Loucy (cell line): Measurements from ENCODE around the gene CFAP45.

Source experiments
- H2AFZ ChIP-seq: fragments of 200-600 bp; sonication (generic); 2 replicates; pipeline ENCODE4 v1.6.0; 2016; ENCODE audit warnings: antibody characterized with exemption, mild to moderate bottlenecking, low read length, moderate library complexity
- H3F3A ChIP-seq: fragments of 200-600 bp; 2 replicates; pipeline ENCODE4 v1.6.0; 2016; ENCODE audit warnings: antibody characterized with exemption, low read depth, mild to moderate bottlenecking
- H3K27me3 ChIP-seq: fragments of 200-600 bp; sonication (generic); 2 replicates; pipeline ENCODE4 v1.6.1; 2014; ENCODE audit warnings: low read length, mild to moderate bottlenecking; ENCODE audit not compliant: insufficient read depth, poor library complexity, severe bottlenecking
- H3K36me3 ChIP-seq: fragments of 200-600 bp; sonication (generic); 2 replicates; pipeline ENCODE4 v1.6.1; 2016; ENCODE audit warnings: low read length; ENCODE audit not compliant: insufficient read depth
- H3K4me1 ChIP-seq: fragments of 200-600 bp; sonication (generic); 2 replicates; pipeline ENCODE4 v1.5.1; 2014; ENCODE audit warnings: low read length, mild to moderate bottlenecking; ENCODE audit not compliant: insufficient read depth, poor library complexity, severe bottlenecking
- H3K4me2 ChIP-seq: fragments of 200-600 bp; sonication (generic); 2 replicates; pipeline ENCODE4 v1.6.0; 2014; ENCODE audit warnings: antibody characterized with exemption, low read length, low read depth, mild to moderate bottlenecking; ENCODE audit not compliant: poor library complexity, severe bottlenecking
- H3K4me3 ChIP-seq: fragments of 200-600 bp; sonication (generic); 2 replicates; pipeline ENCODE4 v1.5.1; 2014; ENCODE audit warnings: low read length, mild to moderate bottlenecking, mixed read lengths; ENCODE audit not compliant: poor library complexity, severe bottlenecking
- H3K79me2 ChIP-seq: fragments of 200-600 bp; sonication (generic); 2 replicates; pipeline ENCODE4 v1.6.1; 2014; ENCODE audit warnings: low read length; ENCODE audit not compliant: insufficient read depth
- H3K9ac ChIP-seq: fragments of 200-600 bp; sonication (generic); 2 replicates; pipeline ENCODE4 v1.6.0; 2014; ENCODE audit warnings: mild to moderate bottlenecking, low read depth, low read length, moderate library complexity; ENCODE audit not compliant: poor library complexity, severe bottlenecking
- H3K9me2 ChIP-seq: fragments of 200-600 bp; sonication (generic); replicated peaks from 2 replicates; pipeline ENCODE4 v1.6.1; 2016; ENCODE audit warnings: low read depth, low read length, mixed read lengths
- H3K9me3 ChIP-seq: fragments of 200-600 bp; sonication (generic); 2 replicates; pipeline ENCODE4 v1.6.1; 2014; ENCODE audit warnings: mild to moderate bottlenecking, antibody characterized with exemption, low read length, low read depth; ENCODE audit not compliant: insufficient read depth
- H4K20me1 ChIP-seq: fragments of 200-600 bp; sonication (generic); 2 replicates; pipeline ENCODE4 v1.6.0; 2014; ENCODE audit warnings: antibody characterized with exemption, low read length, mild to moderate bottlenecking; ENCODE audit not compliant: insufficient read depth, poor library complexity, severe bottlenecking
- CTCF ChIP-seq: fragments of 200-600 bp; sonication (generic); conservative IDR thresholded peaks from 2 replicates; pipeline ENCODE4 v1.5.1; 2014; ENCODE audit warnings: mild to moderate bottlenecking, antibody characterized with exemption, low read length
- EZH2phosphoT487 ChIP-seq: fragments of 200-600 bp; IDR thresholded peaks from 2 replicates; pipeline ENCODE4 v1.6.1; 2018; ENCODE audit warnings: antibody characterized with exemption, mild to moderate bottlenecking, moderate library complexity, borderline replicate concordance

CFAP45 gene

GRCh38 chr1:159913451-159914192 lies 13.7 kb upstream of the CFAP45 start:
- TF ChIP-seq EZH2phosphoT487 (no peak), CTCF (no peak)
- Histone ChIP-seq H2AFZ (no peak overlapping the region), H3K4me3 (no peak overlapping the region), H3K36me3 (peaks cover 35% of the 10 kb centered on the region), H3K9ac (peak overlapping the region; percentile 86), H4K20me1 (peaks cover 4% of the 10 kb centered on the region), H3K27me3 (no peaks in the 10 kb centered on the region), H3K4me1 (peaks cover 76% of the 10 kb centered on the region), H3F3A (peaks cover 9% of the 10 kb centered on the region; the same call in 1 of the 2 replicates), H3K79me2 (peaks cover 29% of the 10 kb centered on the region), H3K4me2 (no peak overlapping the region), H3K9me3 (no peaks in the 10 kb centered on the region), H3K9me2 (no peaks in the 10 kb centered on the region)

GRCh38 chr1:159911326-159912070 lies 11.5 kb upstream of the CFAP45 start:
- peaks cover 9% of the 10 kb centered on the region; the same call in 1 of the 2 replicates for H3F3A ChIP-seq
- H3K36me3 ChIP-seq: peaks cover 17% of the 10 kb centered on the region; the same call in 1 of the 2 replicates
- H3K4me1 ChIP-seq: peaks cover 82% of the 10 kb centered on the region
- TF ChIP-seq CTCF (no peak), EZH2phosphoT487 (no peak)
- no peaks in the 10 kb centered on the region for H3K9me2 ChIP-seq
- H3K9ac ChIP-seq: peak overlapping the region; percentile 86
- no peaks in the 10 kb centered on the region for H3K27me3 ChIP-seq
- H3K79me2 ChIP-seq: peaks cover 17% of the 10 kb centered on the region
- H2AFZ ChIP-seq: no peak overlapping the region
- peak overlapping the region; percentile 88 for H3K4me2 ChIP-seq
- H3K4me3 ChIP-seq: peak overlapping the region; percentile 62
- H3K9me3 ChIP-seq: no peaks in the 10 kb centered on the region
- no peaks in the 10 kb centered on the region for H4K20me1 ChIP-seq

GRCh38 chr1:159908031-159908940 lies 8.3 kb upstream of the CFAP45 start:
- no peak overlapping the region for H2AFZ ChIP-seq

More at GRCh38 chr1:159908031-159908940, 8.3 kb upstream of the CFAP45 start:
- Histone ChIP-seq H3K4me2 (no peak overlapping the region), H3K36me3 (no peaks in the 10 kb centered on the region), H3K4me3 (no peak overlapping the region), H3K4me1 (peaks cover 62% of the 10 kb centered on the region), H3K27me3 (no peaks in the 10 kb centered on the region), H3K9me2 (no peaks in the 10 kb centered on the region), H3K79me2 (peaks cover 9% of the 10 kb centered on the region), H3F3A (peaks cover 9% of the 10 kb centered on the region; the same call in 1 of the 2 replicates), H3K9ac (no peak overlapping the region), H3K9me3 (peaks cover 5% of the 10 kb centered on the region; the same call in 1 of the 2 replicates), H4K20me1 (no peaks in the 10 kb centered on the region)
- TF ChIP-seq CTCF: no peak
- TF ChIP-seq EZH2phosphoT487: no peak
